Stimulated activated CD8-positive, alpha-beta memory T cell treated with anti-CD3 and anti-CD28 coated beads, Interleukin-4, amount 100 ng/mL, for 48 hours (primary cell): ENCODE results near the gene TOPBP1.
"Not testable (repeated sequence)": the region's sequence is repeated elsewhere in the genome, so short reads cannot be mapped to it uniquely, and the experiment has no call there.

Source experiments
- DNase-seq: peaks from one replicate; pipeline ENCODE4 v3.0.0-alpha.2; 2020

TOPBP1 gene

DNA sequence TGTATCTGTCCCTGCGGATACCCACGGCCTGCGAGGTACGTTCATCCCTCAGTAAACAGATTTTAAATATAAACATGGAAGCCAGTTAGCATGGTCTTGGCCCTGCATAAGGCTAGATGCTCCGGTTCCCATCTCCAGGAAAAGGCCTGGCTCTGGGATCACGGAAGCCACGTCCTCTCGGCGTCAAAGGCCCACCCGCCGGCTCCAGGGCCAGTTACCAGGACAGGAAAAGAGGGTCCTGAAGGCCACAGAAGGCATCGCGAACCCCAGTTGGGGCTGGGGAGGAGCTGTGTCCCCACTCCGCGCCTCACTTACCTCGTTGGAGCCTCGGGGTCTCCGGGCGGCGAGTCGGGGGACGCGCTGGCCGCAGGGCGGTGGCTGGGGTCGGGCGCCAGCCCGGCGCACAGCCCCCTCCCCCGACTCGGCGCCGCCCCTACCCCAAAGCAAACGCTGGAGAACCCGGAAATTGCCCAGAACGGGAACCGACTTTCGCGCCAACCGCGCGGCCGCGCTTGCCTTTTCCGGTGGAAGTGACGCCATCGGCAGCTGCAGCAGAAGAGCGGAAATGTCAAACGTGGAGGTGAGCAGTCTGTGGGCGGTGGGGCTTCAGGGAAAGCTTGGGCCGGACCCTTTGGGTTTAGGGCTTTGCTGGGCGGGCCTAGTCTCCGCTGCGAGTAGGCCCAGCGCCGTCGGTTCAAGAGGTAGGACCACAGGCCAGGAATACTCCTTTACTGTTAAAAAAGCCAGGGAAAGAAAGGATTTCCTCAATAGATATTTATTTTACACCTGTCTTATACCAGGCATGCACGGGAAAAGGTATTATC lies at the start of gene TOPBP1:
TSS of gene TOPBP1 (minus strand) at position 488 of the 824 bp plus-strand sequence. CDS start 814 bp downstream, outside the sequence.
- peak; percentile 93 for DNase-seq

DNA sequence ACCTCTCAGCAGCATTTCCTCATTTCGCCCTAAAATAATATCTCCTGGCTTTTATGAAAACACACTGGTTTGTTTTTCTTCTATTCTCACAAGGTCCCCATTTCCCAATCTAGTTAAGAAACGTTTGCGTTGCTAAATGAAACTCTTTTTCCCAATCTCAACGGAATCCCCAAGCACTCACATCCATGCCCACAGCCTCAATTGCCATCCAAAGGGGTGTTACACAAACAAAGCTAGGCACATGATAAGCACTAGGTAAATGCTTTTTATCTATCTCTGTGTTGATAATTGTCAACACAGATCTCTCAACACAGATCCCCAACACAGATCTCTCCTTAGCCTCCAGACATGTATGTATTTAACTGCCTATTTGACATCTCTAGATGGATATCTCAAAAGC lies 49.3 kb upstream of the TOPBP1 start:
- DNase-seq: no peak

DNA sequence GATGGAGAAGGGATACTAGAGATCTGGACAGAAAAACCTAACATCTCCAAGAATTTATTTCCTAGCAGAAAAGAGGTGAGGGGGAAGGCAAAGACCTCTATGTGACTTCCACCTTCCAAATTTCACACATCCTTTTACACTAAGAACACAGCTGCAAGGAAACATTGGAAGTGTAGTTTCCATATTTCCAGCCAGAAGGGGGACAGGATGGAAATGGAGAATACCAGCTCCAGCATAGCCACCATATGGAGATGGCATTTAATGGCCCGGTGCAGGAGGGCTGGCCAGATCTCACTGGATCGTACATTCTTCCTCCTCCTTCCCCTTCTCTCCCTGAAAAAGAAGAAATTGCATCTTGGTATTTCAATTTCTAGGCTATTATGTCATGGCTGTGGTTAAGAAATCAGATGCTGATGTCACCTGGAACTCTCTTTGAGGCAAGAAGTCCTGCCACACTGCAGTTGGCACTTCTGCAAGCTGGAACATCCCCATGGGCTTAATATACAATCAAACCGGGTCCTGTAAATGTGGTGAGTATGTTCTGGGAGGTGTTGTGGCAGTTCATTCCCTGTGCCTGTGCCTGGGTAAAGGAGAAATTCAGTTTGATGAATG lies 47.5 kb upstream of the TOPBP1 start:
- DNase-seq: no peak

DNA sequence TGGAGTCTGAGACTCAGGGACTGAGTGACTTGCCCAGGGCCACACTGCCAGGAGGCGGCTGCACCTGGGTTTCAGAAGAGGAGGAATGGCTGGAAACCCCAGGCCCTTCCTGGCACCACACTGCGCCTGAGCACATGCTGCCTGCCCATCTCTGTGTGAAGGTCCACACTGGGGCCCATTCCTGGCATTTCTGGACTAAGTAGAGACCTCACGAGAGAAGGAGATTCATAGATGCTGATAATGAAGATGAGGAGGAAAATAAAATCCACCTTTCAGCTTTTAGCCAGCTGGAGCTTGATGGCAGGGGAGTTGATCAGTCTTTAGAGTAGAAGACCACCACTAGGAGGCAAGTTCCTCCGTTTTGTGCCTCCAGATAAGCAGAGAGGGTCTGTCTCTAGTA lies 44.3 kb upstream of the TOPBP1 start:
- DNase-seq: no peak

DNA sequence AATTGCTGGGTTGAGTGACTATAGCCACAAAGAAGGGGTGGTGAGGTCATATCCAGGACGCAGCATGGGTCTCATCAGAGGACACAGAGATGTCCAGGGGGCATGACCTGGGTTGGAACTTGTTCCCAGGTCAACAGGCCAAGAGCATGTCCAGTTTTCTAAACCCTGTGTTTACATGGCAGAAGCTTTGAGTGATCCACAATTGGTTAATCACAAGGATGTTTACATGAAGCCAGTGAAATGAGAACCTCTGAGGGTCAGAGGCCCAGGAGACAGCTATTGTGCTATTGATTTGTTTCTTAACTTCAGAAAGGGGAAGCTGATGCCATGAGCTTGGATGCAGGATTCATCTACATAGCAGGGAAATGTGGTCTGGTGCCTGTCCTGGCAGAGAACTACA lies 42.2 kb upstream of the TOPBP1 start:
- no peak for DNase-seq

DNA sequence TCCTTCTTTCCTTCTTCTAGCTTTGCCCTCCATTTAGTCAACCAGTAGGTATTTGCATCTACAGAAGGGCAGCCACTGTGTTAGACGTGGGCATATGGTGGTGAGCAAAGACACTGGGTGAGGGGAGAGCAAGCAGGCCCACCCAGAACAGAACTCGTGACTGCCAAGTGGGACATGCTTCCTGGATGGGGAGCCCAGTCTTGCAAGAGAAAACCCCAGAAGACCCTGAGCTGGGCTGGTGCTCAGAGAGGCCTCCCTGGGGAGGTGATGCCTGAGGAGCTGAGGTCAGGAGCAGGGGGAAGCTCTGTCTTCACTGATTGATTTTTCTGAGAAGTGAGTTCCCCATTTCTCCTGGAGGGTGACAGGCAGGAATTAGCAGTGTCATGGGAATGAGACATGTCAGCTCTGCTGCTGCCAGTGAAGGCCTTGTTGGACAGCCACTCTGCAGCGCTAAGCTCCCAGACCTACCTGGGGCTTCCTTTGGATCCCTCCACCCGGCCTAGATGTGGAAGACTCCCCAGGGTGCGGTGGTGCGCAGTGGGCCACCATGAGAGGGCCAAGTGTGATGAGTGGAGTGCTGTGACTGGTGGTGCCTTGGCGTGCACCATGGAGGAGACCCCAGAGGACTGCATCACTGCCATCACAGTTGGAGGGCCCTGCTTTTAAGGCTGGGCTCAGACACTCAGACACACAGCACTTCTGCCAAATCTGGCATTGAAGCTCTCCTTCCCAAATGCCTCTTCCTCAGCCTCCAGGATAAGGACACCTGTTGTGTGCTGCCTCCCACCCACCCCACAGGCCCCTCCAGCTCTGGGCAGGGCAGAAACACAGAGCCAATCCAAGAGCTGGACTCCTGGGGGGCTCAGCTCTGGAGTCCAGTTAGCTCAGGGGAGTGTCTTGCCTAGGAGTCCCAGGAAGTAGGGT lies 40.0 kb upstream of the TOPBP1 start:
- no peak for DNase-seq

DNA sequence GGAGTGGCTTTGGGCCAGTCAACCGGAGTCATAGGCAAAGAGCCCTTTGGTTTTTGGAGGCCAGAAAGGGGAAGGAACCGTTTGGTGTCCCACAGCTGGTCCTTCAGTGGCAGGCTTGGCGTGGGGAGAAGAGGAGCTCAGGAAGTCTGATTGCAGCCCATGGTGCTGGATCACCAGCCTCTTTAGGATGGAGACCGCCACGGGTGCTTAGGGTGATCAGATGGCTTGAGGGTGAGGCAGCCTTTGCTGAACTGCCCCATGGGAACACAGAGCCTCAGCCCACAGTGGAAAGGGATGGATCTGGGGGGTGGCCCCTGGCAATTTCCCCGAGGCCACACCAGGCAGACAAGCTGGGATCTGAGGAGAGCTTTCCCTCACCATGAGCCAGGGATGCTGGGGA lies 38.6 kb upstream of the TOPBP1 start:
- no peak for DNase-seq

DNA sequence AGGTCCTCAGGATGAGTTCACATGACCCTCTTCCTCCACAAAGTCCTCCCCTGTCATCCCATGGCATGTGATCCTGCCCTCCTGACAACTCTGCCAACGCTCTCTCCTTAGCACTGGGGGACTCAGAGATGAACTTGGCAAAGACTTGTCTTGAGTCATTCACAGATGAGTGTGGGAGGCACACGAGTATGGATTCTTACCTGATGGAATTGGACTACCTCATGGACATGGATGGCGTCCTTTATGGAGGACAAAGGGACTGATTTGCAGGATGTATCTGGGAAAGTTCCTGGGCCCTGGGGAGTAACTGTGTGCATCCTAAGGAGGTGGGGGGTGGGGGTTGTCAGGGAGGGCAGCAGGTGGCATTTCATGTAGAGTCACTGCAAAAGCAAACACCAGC lies 38.2 kb upstream of the TOPBP1 start:
- DNase-seq: no peak

DNA sequence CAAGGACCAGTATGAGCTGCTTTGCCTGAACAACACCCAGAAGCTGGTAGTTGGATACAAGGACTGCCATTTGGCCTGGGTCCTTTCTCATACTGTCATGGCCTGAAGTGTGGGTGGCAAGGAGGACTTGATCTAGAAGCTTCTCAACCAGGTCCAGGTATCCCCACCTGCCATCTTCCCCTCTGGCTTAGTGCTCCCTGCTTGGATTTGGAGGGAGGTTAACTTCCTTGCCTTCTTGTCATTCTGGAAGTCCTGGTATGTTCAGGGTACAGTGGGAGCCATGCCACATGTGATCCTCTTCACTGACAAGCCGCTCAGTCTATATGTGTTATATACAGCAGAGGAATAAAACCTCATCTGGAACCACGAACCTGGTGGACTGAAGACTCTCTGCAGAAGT lies 37.7 kb upstream of the TOPBP1 start:
- DNase-seq: no peak

DNA sequence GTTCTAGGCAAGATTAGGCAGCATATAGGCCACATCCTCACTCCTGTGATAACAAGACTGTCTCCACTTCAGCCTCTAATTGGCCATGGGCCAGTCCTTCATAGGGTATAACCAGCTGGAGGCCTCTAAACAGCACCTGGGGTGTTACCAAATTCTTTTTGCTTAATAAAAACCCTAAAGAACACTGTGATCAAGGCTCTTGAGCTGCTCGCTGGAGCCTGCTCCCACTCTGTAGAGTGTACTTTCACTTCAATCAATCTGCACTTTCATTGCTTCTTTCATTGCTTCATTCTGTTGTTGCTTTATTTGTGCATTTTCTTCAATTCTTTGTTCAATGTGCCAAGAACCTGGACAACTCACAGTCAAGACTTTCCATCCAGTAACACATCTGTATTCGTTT lies 36.2 kb upstream of the TOPBP1 start:
- DNase-seq: no peak

DNA sequence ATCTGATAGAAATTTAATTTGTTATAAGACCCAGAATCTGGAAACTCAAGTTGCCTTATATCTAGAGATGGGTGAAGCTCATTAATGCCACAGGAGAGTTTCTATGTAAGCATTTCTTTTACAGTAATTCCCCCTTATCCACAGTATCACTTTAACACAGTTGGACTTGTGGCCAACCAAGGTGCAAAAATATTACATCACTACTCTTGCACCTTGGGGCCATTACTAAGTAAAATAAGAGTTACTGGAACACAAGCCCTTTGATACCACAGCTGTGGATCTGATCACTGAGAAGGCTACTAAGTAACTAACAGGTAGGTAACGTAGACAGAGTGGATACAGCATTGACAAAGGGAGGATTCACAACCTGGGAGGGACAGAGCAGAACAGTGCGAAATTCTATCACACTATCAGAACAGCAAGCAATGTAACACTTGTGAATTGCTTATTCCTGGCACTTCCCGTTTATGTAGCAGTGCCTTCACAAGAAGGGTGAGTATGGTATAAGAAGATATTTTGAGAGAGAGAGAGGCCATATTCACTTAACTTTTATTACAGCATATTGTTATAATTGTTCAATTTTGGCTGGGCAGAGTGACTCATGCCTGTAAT lies 33.9 kb upstream of the TOPBP1 start:
- DNase-seq: no peak

DNA sequence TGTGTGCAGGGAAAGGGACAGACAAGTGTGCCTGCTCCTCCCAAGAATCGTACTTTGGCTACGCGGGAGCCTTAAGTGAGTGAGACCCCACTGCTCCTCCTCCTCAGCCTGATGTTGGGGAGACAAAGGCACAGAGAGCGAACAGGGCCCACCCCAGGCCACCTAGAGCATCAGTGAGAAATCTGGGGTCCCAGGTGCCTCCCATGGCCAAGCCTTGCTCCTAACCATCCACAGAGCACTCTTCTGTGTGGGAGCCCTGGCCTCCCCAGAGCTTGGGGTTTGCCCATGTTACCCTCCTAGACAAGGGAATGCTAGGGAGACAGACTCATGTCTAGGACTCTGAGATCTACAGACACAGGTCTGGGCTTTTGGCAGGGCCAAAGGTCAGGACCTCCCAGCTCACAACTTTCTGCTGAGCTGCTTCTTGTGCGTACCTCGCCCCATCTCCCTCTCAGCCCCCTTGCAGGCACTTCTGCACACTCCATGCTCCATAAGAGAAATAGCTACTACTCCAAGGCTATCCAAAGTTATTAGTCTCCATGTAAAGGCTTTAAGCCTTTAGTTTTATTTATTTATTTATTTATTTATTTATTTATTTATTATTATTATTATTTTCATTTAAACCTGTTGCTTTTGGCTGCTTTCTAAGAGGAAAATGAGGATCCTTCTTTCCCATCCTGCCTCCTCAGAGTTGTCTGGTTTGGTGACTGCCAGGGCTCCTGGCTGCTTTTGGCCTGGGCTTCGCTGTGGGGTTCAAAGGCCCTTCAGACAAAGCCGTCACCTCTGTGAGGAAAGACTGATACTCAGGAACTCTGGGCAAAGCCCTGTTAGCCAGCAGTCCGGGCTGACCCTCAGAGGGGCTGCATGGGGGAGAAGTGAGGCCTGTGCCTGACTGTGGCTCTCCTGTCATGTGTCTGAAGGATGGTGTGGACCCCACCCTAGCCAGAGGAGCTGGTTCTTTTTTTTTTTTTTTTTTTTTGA lies 32.8 kb upstream of the TOPBP1 start:
- no peak for DNase-seq

DNA sequence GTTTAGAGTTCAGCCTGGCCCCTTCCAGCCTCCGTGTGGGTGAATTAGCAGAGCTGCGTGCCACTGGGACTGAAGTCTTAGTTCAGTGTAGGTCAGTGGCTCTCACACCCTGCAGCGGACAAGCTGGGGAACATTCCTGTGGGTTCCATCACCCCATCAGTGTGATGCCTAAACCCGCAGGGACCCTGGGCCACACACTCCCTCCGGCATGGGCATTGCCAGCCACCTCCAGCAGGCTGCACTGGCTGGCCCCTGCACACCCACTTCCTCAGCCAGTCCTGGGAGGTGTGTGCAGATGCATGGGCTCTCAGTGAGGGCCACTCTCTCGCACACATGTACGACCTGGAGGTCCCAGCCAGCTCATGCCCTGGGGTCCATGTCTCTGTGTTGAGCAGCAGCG lies 32.1 kb upstream of the TOPBP1 start:
- no peak for DNase-seq

DNA sequence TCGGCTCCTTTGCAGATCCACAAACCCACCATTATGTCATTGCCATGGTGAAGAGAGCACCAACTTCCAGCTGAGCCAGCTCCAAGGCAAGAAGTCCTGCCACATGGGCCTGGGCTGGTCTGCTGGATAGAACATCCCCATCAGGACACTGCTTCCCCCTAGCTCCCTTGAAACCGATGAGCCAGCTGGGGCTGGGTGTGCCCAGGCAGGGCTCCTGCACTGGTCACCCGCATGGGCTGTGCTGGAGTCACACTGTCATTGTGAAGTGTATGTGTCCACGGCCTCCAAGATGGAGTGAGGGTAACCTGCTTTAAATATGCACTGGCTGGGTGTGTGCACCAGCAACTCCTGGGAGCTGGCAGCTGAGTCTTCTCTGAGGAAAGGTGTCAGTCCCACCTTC lies 31.0 kb upstream of the TOPBP1 start:
- DNase-seq: no peak

DNA sequence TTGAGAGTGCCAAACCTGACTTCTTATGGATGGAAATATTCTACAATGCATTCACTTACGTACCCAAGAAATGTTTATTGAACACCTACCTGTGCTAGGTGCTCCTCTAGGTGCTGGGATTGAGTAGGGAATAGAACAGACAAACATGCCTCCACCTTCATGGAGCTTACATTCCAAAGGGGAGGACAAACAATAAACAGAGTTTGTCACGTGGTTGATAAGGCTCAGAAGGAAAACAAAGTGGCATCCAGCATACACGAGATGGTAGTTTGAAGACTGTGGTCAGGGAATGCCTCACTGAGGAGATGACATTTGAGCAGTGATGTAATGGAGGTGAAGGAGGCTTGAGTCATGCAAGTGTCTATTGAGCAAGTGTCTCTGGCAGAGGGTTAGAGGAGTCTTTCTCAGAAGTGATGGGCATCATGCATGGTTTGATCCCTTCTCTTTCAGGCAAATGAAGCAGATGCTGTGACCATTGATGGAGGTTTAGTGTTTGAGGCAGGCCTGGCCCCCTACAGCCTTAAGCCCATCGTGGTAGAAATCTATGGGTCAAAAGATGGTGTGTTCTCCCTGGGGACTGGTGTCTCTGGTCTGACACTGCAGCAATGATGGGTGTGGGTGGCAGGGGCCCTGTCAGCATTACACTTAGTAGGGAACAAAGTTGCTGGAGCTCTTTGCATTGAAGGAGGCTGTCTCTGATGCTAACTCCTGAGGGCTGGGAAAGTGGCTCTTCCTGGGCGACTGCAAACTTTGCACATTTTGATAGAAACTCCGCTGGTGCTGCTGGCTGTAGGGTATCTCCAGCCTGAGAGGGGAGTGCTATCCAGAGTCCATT lies 29.7 kb upstream of the TOPBP1 start:
- no peak for DNase-seq

DNA sequence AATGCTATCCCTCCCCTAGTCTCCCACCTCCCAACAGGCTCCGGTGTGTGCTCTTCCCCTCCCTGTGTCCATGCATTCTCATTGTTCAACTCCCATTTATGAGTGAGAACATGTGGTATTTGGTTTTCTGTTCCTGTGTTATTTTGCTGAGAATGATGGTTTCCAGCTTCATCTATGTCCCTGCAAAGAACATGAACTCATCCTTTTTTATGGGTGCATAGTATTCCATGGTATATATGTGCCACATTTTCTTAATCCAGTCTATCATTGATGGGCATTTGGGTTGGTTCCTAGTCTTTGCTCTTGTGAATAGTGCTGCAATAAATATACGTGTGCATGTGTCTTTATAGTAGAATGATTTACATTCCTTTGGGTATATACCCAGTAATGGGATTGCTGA lies 16.3 kb upstream of the TOPBP1 start:
- not testable (repeated sequence) for DNase-seq

DNA sequence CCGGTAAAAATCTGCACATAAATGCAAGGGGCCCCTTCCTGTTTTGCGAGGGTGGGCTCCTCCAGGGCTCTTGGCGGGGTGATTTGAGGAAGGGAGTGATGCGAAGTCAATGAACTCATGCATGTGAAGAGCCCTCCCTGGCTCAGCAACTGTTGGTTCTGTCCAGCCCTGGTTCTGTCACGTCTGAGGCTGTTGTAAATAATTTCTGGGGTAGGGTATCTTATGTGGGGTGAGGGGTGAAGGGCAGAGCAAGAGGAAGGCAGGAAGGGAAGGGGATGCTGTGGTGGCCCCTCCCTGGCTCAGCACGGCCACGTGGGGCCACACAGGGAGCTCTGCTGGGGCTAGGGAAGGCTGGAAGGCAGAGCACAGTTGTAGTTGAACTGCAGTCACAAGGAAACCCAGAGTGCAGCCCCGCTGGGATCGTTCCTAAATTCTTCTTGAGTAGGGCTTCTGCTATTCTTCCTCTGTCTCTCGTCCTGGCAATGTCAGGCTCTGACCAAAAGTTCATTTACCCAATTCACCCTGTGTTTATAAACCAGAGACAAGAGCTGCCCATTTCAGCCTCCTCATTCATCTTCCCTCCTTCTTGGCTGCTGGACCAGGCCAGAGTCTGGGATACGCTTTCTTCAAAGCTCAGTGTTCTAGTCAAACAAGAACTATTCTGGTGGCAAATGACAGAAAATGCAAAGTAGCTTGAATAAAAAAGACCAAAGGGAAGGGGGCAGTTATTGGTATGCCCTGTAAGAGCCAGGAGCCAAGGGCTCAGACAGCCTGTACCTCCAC lies 14.8 kb upstream of the TOPBP1 start:
- DNase-seq: no peak

DNA sequence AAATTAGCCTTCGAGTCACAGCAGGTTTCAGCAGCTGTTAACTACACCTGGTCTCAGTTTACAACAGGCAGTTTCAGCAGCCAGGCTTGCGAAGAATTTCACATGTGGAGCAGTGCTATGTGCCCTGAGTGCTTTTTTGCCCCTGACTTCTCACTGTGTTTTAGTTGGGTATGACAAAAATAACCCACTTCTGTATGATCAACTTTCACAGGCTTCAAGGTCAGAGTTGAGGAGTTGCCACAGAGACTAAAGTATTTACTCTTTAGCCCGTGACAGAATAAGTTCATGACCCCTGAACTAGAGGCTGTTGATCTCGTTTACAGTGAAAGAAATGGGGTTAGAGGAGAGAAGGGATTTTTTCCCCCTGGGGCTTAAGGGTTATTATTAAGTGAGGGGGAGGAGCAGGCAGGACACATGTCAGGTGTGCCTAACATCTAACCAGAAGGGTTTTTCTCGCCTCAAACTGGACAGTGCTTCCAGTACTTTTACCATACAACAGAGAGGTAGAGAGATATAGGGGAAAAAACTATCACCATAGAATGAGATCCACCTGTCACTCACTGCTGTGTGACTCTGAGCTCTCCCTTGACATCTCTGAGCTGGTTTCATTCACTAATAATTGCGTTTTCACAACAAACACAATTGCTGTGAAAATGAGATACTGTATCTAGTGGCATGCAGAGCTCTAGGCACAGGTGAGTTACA lies 14.0 kb upstream of the TOPBP1 start:
- DNase-seq: no peak

DNA sequence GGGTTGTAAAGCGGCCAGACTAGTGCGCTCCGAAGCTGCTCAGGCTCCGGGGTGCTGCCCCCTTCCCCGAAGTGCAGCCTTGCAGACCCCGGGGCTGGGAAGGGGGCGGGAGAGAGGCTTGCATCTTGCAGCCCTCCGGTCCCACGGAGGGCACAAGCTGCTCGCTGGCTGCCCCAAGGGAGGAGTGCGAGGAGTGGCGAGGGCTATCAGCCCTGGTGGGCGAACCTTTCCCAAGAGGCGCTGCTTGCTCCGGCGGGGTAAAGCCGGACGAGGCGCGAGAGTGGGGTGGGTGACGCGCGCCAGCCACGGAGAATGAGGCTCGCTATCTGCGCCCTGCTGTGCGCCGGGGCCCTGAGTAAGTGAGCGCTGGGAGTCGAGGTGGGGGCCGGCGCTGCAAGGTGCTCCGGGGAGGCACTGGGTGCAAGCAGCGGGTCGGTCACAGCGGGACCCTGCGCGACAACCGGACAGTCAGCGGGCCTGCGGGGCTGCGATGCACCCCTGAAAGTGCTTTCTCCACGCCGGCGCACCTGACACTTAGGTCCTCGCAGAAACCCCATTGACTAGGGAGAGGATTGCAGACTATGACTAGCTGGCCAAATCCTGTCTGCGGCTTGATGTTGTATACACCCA lies 12.7 kb upstream of the TOPBP1 start:
- no peak for DNase-seq
